H9 (cell line): ENCODE results near the gene UBE2Z. TPM values are rescaled to one million over a fixed set of nuclear protein-coding genes. Genes with fewer than 3 reads are reported as not detected.

Experiments
- DNase-seq: peaks from one replicate; pipeline ENCODE4 v3.0.0-alpha.2; 2017
- H2AFZ ChIP-seq: one replicate; pipeline ENCODE4 v1.6.1; 2013; ENCODE audit warnings: mild to moderate bottlenecking, low read length, control low read depth, moderate library complexity
- H2AK5ac ChIP-seq: 2 replicates; pipeline ENCODE4 v1.6.1; 2013; ENCODE audit warnings: low read length, control low read depth, mixed read lengths; ENCODE audit not compliant: insufficient read length
- H2BK120ac ChIP-seq: one replicate; pipeline ENCODE4 v1.6.1; 2013; ENCODE audit warnings: low read depth, mild to moderate bottlenecking, low read length, control low read depth, inconsistent platforms; ENCODE audit not compliant: poor library complexity, severe bottlenecking
- H2BK12ac ChIP-seq: 2 replicates; pipeline ENCODE4 v1.6.1; 2013; ENCODE audit warnings: low read length, control low read depth, mixed read lengths, low read depth; ENCODE audit not compliant: insufficient read length
- H2BK15ac ChIP-seq: 2 replicates; pipeline ENCODE4 v1.6.1; 2013; ENCODE audit warnings: low read depth, low read length, control low read depth
- H2BK20ac ChIP-seq: one replicate; pipeline ENCODE4 v1.6.1; 2013; ENCODE audit warnings: low read depth, mild to moderate bottlenecking, low read length, control low read depth, inconsistent platforms; ENCODE audit not compliant: poor library complexity, severe bottlenecking
- H2BK5ac ChIP-seq: 2 replicates; pipeline ENCODE4 v1.6.1; 2013; ENCODE audit warnings: low read length, control low read depth, mixed read lengths; ENCODE audit not compliant: insufficient read length
- H3K14ac ChIP-seq: 2 replicates; pipeline ENCODE4 v1.6.1; 2013; ENCODE audit warnings: low read length, control low read depth; ENCODE audit not compliant: insufficient read depth
- H3K18ac ChIP-seq: 2 replicates; pipeline ENCODE4 v1.6.1; 2013; ENCODE audit warnings: low read depth, mild to moderate bottlenecking, mixed read lengths, low read length, control low read depth; ENCODE audit not compliant: insufficient read length
- H3K23ac ChIP-seq: 2 replicates; pipeline ENCODE4 v1.6.1; 2013; ENCODE audit warnings: low read length, control low read depth, mixed read lengths, low read depth; ENCODE audit not compliant: insufficient read length
- H3K23me2 ChIP-seq: 2 replicates; pipeline ENCODE4 v1.6.1; 2013; ENCODE audit warnings: low read depth, mild to moderate bottlenecking, mixed read lengths, low read length, control low read depth; ENCODE audit not compliant: insufficient read length, poor library complexity, severe bottlenecking
- H3K27ac ChIP-seq: 2 replicates; pipeline ENCODE4 v1.5.1; 2013; ENCODE audit warnings: low read length, control low read depth, mixed read lengths, low read depth; ENCODE audit not compliant: insufficient read length
- H3K27me3 ChIP-seq: 2 replicates; pipeline ENCODE4 v1.6.1; 2013; ENCODE audit warnings: low read length, control low read depth, inconsistent platforms; ENCODE audit not compliant: insufficient read depth
- H3K4ac ChIP-seq: 2 replicates; pipeline ENCODE4 v1.6.1; 2013; ENCODE audit warnings: low read depth, mild to moderate bottlenecking, control low read depth, inconsistent platforms, low read length, moderate library complexity
- H3K4me1 ChIP-seq: 2 replicates; pipeline ENCODE4 v1.6.1; 2013; ENCODE audit warnings: low read length, control low read depth, inconsistent platforms; ENCODE audit not compliant: insufficient read depth
- H3K4me2 ChIP-seq: 2 replicates; pipeline ENCODE4 v1.6.1; 2013; ENCODE audit warnings: low read length, control low read depth, mixed read lengths; ENCODE audit not compliant: insufficient read length, insufficient read depth
- H3K56ac ChIP-seq: 2 replicates; pipeline ENCODE4 v1.6.1; 2013; ENCODE audit warnings: low read depth, mild to moderate bottlenecking, mixed read lengths, low read length, control low read depth; ENCODE audit not compliant: insufficient read length
- H3K79me1 ChIP-seq: 2 replicates; pipeline ENCODE4 v1.6.1; 2013; ENCODE audit warnings: low read depth, mild to moderate bottlenecking, moderate library complexity, low read length, control low read depth, inconsistent platforms; ENCODE audit not compliant: insufficient read depth, poor library complexity, severe bottlenecking
- H3K79me2 ChIP-seq: 2 replicates; pipeline ENCODE4 v1.6.1; 2013; ENCODE audit warnings: low read length, control low read depth, inconsistent platforms; ENCODE audit not compliant: insufficient read depth
- H3K9ac ChIP-seq: 2 replicates; pipeline ENCODE4 v1.6.1; 2013; ENCODE audit warnings: low read length, control low read depth, mixed read lengths; ENCODE audit not compliant: insufficient read length; ENCODE audit errors: extremely low read depth
- H3K9me3 ChIP-seq: one replicate; pipeline ENCODE4 v1.6.1; 2013; ENCODE audit warnings: low read depth, low read length, inconsistent platforms; ENCODE audit not compliant: control insufficient read depth
- H3T11ph ChIP-seq: one replicate; pipeline ENCODE4 v1.6.1; 2013; ENCODE audit warnings: mild to moderate bottlenecking, low read length, control low read depth, inconsistent platforms
- H4K20me1 ChIP-seq: one replicate; pipeline ENCODE4 v1.6.1; 2013; ENCODE audit not compliant: control insufficient read depth, insufficient read length, insufficient read depth
- H4K5ac ChIP-seq: 2 replicates; pipeline ENCODE4 v1.6.1; 2013; ENCODE audit warnings: low read depth, mild to moderate bottlenecking, mixed read lengths, low read length, control low read depth; ENCODE audit not compliant: insufficient read length
- H4K8ac ChIP-seq: replicated peaks from 2 replicates; pipeline ENCODE4 v1.6.1; 2013; ENCODE audit warnings: low read length, control low read depth, mixed read lengths, low read depth; ENCODE audit not compliant: insufficient read length
- H4K91ac ChIP-seq: 2 replicates; pipeline ENCODE4 v1.6.1; 2013; ENCODE audit warnings: low read depth, mild to moderate bottlenecking, moderate library complexity, mixed read lengths, low read length, control low read depth; ENCODE audit not compliant: insufficient read length
- H3K27ac Mint-ChIP-seq, 3 experiments: 2 replicates in 2 of 3; 3 replicates in 1 of 3; pipeline ENCODE4 v1.8.0; 2020 to 2021; ENCODE audit warnings: mixed read lengths in 3 of 3, mild to moderate bottlenecking in 1 of 3, moderate library complexity in 1 of 3
- H3K27me3 Mint-ChIP-seq: 2 replicates; pipeline ENCODE4 v1.8.0; 2021; ENCODE audit warnings: low read depth, mild to moderate bottlenecking, moderate library complexity, mixed read lengths
- H3K36me3 Mint-ChIP-seq, 3 experiments: 2 replicates in 2 of 3; 3 replicates in 1 of 3; pipeline ENCODE4 v1.8.0; 2020 to 2021; ENCODE audit warnings: low read depth in 3 of 3, mixed read lengths in 3 of 3; ENCODE audit not compliant: insufficient read depth in 1 of 3
- H3K4me1 Mint-ChIP-seq, 2 experiments: 2 replicates each; pipeline ENCODE4 v1.8.0; 2020; ENCODE audit warnings: mixed read lengths in 2 of 2
- H3K4me3 Mint-ChIP-seq, 2 experiments: 2 replicates in 1 of 2; 3 replicates in 1 of 2; pipeline ENCODE4 v1.8.0; 2020 to 2021; ENCODE audit warnings: mild to moderate bottlenecking in 2 of 2, mixed read lengths in 2 of 2, moderate library complexity in 1 of 2
- H3K9me3 Mint-ChIP-seq, 2 experiments: 2 replicates in 1 of 2; 3 replicates in 1 of 2; pipeline ENCODE4 v1.8.0; 2020; ENCODE audit warnings: mild to moderate bottlenecking in 2 of 2, mixed read lengths in 2 of 2, moderate library complexity in 1 of 2
- WGBS: extraction: QIAGEN DNeasy Blood & Tissue Kit; methylation state at CpG from one replicate; pipeline ENCODE4 v1.1.7; 2013; ENCODE audit warnings: missing lambda C conversion rate, low lambda C conversion rate, mixed read lengths; ENCODE audit not compliant: insufficient read length; ENCODE audit errors: extremely low coverage; 5-methylcytosine and 5-hydroxymethylcytosine counted together
- total RNA-seq: library from RNA; stranded (reverse); gene quantifications from 2 replicates; pipeline ENCODE4 v1.2.1, GENCODE V29; 2021
- TF ChIP-seq, protein P1 (sequence below): fragments of 200-600 bp; sonication (generic); conservative IDR thresholded peaks from 3 replicates; pipeline ENCODE4 v1.8.0; 2021; ENCODE audit warnings: antibody characterized with exemption, mild to moderate bottlenecking

Gene UBE2Z
- total RNA-seq, 1 experiment from 2014 or later, result 80.0 TPM

DNA sequence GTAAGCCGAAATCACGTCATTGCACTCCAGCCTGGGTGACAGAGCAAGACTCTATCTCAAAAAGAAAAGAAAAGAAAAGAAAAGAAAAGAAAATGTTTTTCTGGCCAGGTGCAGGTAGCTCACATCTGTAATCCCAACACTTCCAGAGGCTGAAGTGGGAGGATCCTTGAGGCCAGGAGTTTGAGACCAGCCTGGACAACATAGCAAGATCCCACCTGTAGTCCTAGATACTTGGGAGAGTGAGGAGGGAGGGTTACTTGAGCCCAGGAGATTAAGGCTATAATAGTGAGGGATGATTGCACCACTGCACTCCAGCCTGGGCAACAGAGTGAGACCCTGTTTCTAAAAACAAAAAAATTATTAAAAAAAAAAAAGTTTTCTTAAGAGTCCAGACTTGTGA lies 18.1 kb upstream of the UBE2Z start:
- Histone ChIP-seq H3K4ac (no peak overlapping the region), H2BK12ac (no peak overlapping the region), H3K14ac (no peak overlapping the region), H3K56ac (no peak overlapping the region), H4K20me1 (no peaks in the 10 kb centered on the region), H2BK120ac (no peak overlapping the region), H2BK20ac (no peak overlapping the region), H4K5ac (no peak overlapping the region), H3K23ac (no peak overlapping the region), H3K9me3 (no peaks in the 10 kb centered on the region), H3K18ac (no peak overlapping the region), H3K23me2 (peaks cover 7% of the 10 kb centered on the region), H3K79me2 (no peaks in the 10 kb centered on the region), H2BK5ac (no peak overlapping the region), H3K27me3 (no peaks in the 10 kb centered on the region), H4K91ac (no peak overlapping the region), H3T11ph (no peak overlapping the region), H4K8ac (no peak overlapping the region), H2AK5ac (no peak overlapping the region), H3K9ac (no peak overlapping the region), H3K79me1 (peaks cover 4% of the 10 kb centered on the region), H3K4me1 (no peaks in the 10 kb centered on the region), H2BK15ac (no peak overlapping the region), H3K4me2 (no peak overlapping the region), H2AFZ (no peak overlapping the region), H3K27ac (no peak overlapping the region)
- no CpG with 5 or more reads among the region's 2 CpGs for WGBS
- TF ChIP-seq, protein P1, sequence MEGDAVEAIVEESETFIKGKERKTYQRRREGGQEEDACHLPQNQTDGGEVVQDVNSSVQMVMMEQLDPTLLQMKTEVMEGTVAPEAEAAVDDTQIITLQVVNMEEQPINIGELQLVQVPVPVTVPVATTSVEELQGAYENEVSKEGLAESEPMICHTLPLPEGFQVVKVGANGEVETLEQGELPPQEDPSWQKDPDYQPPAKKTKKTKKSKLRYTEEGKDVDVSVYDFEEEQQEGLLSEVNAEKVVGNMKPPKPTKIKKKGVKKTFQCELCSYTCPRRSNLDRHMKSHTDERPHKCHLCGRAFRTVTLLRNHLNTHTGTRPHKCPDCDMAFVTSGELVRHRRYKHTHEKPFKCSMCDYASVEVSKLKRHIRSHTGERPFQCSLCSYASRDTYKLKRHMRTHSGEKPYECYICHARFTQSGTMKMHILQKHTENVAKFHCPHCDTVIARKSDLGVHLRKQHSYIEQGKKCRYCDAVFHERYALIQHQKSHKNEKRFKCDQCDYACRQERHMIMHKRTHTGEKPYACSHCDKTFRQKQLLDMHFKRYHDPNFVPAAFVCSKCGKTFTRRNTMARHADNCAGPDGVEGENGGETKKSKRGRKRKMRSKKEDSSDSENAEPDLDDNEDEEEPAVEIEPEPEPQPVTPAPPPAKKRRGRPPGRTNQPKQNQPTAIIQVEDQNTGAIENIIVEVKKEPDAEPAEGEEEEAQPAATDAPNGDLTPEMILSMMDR, result no peak
- Mint-ChIP-seq H3K4me1 (peaks cover 2 to 10% of the 10 kb centered on the region in 2 experiments; a peak in 3 of 4 replicates), H3K36me3 (peaks cover 3% of the 10 kb centered on the region in 3 experiments; a peak in 4 of 7 replicates), H3K27ac (no peak overlapping the region), H3K4me3 (no peak overlapping the region), H3K9me3 (no peaks in the 10 kb centered on the region), H3K27me3 (no peaks in the 10 kb centered on the region)
- no peak for DNase-seq
